22Rv1 (cell line): ENCODE results near the gene TAF11L3.
"Not testable (repeated sequence)": the region's sequence is repeated elsewhere in the genome, so short reads cannot be mapped to it uniquely, and the experiment has no call there.

Experiments
- H3K27ac ChIP-seq: fragments of 450-650 bp; 2 replicates; pipeline ENCODE4 v1.5.1; 2017
- CTCF ChIP-seq: fragments of 450-650 bp; IDR thresholded peaks from 2 replicates; pipeline ENCODE4 v1.5.1; 2017; ENCODE audit warnings: mild to moderate bottlenecking
- ZFX ChIP-seq: fragments of 450-650 bp; IDR thresholded peaks from 2 replicates; pipeline ENCODE4 v1.6.1; 2017; ENCODE audit warnings: antibody characterized with exemption, borderline replicate concordance

Gene TAF11L3

DNA sequence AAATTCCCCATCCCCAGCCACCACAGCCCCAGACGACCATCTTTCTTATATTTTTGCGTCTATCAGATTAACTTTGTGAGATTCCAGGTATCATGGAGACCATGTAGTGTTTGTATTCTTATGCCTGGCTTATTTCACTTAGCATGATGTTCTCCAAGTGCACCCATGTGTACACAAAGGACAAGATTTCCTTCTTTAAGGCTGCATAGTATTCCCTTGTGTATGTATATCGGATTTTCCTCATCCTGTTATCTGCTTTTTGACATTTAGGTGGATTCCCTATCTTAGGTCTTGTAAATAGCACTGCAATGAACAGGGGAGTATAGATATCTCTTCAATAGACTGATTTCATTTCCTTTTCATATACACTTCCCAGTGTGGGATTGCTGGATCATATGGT lies 25.4 kb upstream of the TAF11L3 start:
- TF ChIP-seq CTCF (no peak), ZFX (no peak)
- H3K27ac ChIP-seq: no peak overlapping the region

DNA sequence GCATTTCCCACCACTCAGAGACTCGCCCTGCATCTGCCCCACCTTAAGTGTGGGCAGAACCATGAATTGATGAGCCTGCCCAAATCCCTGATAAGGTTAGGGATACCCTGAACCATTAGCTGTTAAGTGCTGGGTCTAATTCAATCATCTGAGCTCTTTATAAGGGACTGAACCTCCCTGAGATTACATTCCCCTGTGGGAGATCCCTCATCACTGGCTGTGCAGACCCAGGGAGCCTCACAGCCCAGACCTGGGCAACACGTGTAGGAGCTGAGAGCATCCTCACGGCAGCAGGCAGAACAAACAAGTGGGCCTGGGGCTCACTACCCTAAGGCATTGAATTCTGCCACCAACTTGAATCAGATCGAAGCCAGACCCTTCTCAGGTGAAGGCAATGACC lies 20.7 kb upstream of the TAF11L3 start:
- no peak overlapping the region for H3K27ac ChIP-seq
- TF ChIP-seq CTCF (no peak), ZFX (no peak)

GRCh38 chr5:17497931-17498330 lies 20.2 kb upstream of the TAF11L3 start, which contains the start of gene TAF11L2:
TAF11L2 (plus strand) TSS chr5:17498231.
- H3K27ac ChIP-seq: not testable (repeated sequence)

DNA sequence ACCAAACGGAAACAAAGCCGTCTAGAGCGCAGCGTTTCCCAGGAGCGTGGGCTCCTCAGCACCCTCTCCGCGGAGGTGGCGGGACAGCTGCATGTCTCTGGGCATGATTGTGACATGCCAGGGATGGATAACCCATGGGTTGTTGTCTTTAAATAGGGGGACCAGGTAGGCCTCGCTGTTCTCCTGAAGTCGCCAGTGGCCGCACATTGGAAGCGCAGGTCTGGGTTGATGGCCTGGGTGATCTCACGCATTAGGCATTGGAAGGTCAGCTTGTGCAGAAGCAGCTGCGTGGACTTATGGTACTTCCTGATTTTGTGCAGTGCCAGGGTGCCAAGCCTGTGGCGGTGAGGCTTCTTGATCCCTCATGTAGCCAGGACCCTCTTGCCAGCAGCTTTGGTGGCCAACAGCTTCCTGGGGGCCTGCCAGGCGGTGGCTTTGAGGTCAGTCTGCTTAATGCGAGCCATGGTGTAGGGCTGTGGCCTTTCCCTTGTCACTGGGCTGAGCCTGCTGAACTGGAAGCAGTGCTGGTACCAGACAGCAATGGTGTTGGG lies 6.3 kb upstream of the TAF11L3 start:
- TF ChIP-seq CTCF (no peak), ZFX (no peak)
- no peak overlapping the region for H3K27ac ChIP-seq

DNA sequence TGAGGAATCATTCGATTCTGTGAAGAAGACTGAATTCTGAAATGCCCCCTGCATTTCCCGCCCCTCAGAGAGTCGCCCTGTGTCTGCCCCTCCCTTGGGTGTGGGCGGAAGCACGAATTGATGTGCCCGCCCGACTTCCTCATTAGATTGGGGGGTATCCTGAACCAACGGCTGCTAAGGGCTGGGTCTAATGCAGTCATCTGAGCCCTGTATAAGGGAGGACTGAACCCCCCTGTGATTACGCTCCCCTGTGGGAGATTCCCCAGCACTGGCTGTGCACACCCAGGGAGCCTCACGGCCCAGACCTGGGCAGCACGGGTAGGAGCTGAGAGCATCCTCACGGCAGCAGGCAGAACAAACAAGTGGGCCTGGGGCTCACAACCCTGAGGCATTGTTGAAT lies 641 bp upstream of the TAF11L3 start:
- H3K27ac ChIP-seq: not testable (repeated sequence)

DNA sequence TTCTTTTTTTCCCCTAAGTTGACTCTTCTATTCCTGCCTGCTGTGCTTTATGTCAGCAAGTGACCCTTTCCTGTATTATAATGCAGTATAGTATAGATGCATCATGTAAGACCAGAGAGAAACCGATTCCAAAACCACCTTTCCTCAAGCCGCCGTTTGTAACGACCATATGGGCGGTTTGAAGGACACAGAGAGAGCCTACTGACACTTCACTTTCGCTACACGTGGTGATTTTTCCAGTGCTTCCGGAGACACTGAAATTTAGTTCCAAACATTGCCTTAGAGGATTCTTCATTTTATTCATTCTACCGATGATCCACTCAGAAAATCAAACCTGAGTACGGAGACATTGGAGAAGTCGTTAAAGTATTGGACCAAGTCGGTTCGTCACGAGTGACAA lies 1.3 kb downstream of the TAF11L3 start:
- not testable (repeated sequence) for H3K27ac ChIP-seq

DNA sequence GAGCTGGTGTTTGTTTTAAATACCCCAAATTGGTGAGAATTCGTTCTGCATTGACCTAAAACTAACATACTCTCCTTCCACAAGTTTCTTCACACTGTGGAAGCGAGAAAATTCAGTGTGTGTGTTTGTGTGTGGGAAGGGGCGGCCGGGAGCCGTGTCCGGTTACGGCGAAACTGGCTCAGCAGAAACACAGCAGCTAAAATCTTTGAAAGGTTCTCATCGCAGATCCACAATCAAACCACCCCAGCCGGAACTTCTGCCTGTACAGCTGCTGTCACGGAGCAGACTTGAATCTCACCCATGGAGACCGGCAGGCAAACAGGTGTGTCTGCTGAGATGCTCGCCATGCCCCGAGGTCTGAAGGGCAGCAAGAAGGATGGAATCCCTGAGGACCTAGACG lies 3.3 kb downstream of the TAF11L3 start, which contains the start of gene TAF11L4:
Gene TAF11L4 (plus strand): TSS at position 301 of the 400 bp plus-strand sequence.
- not testable (repeated sequence) for H3K27ac ChIP-seq

DNA sequence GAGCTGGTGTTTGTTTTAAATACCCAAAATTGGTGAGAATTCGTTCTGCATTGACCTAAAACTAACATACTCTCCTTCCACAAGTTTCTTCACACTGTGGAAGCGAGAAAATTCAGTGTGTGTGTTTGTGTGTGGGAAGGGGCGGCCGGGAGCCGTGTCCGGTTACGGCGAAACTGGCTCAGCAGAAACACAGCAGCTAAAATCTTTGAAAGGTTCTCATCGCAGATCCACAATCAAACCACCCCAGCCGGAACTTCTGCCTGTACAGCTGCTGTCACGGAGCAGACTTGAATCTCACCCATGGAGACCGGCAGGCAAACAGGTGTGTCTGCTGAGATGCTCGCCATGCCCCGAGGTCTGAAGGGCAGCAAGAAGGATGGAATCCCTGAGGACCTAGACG lies 6.8 kb downstream of the TAF11L3 start, which contains the start of gene TAF11L5:
Gene TAF11L5 (plus strand): TSS at position 301 of the 400 bp plus-strand sequence.
- H3K27ac ChIP-seq: not testable (repeated sequence)

GRCh38 chr5:17526504-17526903 lies 8.3 kb downstream of the TAF11L3 start:
- not testable (repeated sequence) for H3K27ac ChIP-seq

GRCh38 chr5:17528369-17528768 lies 10.2 kb downstream of the TAF11L3 start, which contains the start of gene TAF11L6:
TAF11L6 (plus strand) TSS chr5:17528669.
- not testable (repeated sequence) for H3K27ac ChIP-seq
